Stimulated activated CD4-positive, alpha-beta T cell treated with anti-CD3 and anti-CD28 coated beads, Interleukin-1b, Interleukin-23, amount 100 ng/mL, for 1 hour (primary cell): ENCODE data around the gene STK38L.

Source experiments
- DNase-seq, 2 donors: peaks; one replicate each; pipeline ENCODE4 v3.0.0-alpha.2; 2020; ENCODE audit warnings: low read depth in 2 of 2

STK38L gene

DNA sequence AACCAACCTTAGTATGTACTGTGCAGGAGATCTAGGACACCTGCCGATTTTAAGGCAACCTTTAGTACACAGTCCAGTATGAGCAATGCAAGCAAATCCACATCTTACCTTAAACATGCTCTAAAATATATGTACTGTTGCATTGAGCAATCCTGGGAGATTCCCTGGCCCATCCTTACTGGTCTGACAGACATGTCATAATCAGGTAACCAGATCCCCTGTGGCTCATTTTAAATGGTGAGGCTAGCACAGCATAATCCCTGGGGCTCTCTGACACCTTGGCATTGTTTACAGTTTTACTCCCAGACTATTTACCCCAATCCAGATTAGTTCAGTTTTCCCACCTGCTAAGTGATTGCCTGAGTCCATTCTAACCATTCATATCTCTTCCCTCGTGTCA lies 103.7 kb downstream of the STK38L start:
- no peak for DNase-seq

DNA sequence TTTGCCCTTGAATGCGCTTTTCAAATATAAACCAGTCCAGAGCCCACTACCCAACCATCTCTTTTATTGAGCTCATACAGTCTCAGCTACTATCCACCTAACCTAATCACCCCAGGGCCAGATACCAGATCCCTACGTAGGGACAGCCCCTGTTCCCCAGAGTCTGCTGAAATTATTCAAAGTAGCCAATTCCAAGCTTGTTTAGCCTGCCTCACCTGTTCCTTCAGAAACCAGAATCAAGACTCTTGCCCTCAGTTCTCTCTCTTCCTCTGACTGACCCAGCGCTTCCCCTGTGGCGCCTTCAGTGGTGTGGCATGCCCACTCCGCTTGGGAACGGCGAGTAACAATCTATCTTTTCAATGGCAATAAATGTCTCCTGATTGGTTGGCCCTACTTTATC lies 107.4 kb downstream of the STK38L start:
- no peak for DNase-seq

DNA sequence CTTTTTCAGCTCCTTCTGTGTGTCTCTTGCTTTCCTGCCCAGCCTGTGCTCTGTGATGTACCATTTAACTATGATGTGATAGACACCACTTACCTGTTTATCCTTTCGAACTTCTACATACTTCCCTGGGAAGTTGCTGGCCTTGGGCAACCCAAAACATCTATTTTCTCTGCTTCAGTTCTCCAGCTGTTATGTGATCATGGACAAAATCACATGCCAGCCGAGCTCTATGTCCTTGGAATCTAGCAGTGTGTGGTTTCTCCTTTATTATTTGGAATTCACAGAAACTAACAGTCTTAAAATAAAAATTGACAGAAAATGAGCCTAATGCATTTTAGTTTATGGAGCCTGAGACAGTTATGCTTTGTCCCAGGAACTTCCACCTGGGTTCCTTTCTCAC lies 111.4 kb downstream of the STK38L start:
- no peak for DNase-seq

DNA sequence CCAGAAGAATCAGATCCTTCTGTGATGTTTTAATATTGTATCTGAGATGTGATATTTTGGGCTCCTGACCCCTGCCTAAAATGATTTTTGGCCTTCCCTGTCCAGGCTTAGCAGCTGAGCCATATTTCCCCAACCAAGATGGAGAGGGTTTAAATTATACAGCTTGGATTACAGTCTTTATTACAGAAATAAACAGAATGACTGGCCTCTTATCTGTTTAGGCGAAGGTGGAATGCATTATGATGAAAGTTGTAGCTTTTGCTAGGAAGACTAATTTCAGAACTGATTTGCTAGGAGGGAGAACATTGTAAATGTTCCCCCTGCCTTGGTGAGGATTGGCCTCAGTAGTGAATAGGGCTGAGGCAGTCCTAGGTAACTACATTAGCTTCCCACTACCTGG lies 111.9 kb downstream of the STK38L start:
- DNase-seq = no peak

DNA sequence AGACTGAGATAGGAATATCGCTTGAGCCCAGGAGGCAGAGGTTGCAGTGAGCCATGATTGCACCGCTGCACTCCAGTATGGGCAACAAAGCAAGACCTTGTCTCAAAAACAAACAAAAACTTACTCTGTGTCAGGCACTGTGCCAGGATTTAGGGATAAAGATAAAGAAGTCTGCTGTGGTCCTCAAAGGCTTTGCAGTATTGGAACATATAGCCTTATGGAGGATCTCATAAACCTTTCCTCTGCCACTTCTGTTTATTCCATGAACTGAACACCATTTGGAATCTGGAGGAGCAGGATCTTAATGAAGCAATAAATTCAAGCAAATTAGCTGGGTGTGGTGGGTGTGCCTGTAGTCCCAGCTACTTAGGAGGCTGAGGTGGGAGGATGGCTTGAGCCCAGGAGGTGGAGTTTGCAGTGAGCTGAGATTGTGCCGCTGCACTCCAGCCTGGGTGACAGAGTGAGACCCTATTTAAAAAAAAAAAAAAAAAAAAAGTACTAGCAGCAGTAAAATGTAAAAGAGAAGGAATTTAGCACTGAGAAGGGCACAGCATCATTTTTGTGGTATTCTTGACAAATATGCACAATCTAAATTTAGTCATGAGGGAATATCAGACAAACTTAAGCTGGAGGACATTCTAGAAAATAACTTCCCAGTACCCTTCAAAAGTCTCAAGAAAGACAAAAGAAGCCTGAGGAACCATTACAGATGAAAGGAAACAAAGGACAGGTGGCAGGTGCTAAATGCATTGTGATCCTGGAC lies 115.7 kb downstream of the STK38L start:
- no peak for DNase-seq

DNA sequence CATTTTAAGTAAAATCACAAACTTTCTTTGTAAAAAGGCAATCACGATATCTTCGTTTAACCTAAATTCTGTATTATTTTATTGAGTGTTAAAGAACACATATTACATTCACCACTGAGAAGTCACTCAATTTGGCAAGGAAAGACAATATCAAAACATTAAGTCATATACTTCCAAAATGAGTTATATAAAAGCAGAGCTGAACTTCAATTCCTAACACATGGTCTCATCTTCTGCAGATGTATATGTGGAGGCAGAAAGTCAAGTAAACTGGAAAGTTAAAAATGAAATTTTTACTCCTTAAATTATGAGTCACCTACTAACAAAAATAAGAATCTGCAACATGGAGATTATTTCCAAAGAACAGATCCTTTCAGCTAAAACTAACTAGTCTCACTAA lies 117.3 kb downstream of the STK38L start:
- DNase-seq = no peak

DNA sequence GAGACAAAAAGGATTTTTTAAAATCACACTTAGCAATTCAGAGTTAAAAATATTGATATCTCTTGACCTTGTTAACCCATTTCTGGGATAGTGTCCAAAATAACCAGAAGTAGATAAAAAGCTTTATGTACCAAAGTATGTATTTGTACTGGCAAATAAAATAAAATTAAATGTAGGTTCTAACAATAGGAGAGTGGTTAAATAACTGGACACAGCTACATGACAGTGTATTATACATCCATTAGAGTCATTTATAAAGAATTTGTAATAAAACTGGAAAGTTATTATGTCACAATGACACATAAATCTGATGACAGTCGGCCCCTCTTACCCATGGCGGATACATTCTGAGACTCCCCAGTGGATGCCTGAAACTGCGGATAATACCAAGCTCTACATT lies 122.5 kb downstream of the STK38L start:
- DNase-seq = no peak

DNA sequence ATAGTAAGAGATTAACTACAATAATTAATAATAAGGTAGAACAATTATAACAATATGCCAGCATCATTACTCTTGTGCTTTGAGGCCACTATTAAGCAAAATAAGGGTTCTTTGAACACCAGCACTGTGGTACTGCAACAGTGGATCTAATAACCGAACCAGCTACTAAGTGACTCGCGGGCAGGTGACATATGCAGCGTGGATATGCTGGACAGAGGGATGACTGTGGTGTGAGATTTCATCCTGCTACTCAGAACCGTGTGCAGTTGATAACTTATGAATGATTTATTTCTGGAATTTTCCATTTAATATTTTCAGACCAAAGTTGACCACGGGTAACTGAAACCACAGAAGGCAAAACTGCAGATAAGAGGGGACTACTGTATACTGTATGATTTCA lies 123.0 kb downstream of the STK38L start:
- no peak for DNase-seq
